ENCODE data around the gene PLCXD1.

DNA sequence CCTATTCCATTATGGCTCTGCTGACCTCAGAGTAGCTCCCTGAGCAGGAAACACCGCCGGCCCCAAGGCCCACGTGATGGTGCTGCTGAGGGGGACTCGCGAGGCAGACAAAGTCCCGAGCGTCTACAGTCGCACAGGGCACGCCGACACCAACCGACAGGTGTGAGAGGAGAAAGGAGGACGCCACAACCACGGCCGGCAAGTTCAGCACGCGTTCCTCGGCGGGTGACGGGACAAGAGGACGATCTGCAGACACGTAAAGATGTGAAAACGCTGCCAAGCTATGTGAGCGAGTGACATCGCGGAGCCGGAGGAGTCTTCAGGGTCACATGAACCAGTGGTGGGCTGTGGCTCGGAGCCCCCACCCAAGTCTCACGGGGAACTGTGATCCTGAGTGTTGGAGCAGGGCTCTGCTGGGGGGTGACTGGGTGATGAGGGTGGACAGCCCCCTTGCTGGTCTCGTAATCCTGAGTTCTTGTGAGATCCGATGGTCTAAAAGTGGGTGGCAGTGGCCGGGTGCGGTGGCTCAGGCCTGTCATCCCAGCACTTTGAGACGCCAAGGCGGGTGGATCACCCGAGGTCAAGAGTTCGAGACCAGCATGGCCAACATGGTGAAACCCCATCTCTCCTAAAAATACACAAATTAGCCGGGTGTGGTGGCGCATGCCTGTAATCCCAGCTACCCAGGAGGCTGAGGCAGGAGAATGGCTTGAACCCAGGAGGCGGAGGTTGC is 71.6 kb downstream of the PLCXD1 start:
- TF ChIP-seq, protein P1, sequence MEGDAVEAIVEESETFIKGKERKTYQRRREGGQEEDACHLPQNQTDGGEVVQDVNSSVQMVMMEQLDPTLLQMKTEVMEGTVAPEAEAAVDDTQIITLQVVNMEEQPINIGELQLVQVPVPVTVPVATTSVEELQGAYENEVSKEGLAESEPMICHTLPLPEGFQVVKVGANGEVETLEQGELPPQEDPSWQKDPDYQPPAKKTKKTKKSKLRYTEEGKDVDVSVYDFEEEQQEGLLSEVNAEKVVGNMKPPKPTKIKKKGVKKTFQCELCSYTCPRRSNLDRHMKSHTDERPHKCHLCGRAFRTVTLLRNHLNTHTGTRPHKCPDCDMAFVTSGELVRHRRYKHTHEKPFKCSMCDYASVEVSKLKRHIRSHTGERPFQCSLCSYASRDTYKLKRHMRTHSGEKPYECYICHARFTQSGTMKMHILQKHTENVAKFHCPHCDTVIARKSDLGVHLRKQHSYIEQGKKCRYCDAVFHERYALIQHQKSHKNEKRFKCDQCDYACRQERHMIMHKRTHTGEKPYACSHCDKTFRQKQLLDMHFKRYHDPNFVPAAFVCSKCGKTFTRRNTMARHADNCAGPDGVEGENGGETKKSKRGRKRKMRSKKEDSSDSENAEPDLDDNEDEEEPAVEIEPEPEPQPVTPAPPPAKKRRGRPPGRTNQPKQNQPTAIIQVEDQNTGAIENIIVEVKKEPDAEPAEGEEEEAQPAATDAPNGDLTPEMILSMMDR (conservative IDR thresholded peaks at IDR 0.05; ENCODE audit: low read depth in 2 of 2): no peak
- no peak for TF ChIP-seq EZH2 (IDR thresholded peaks at IDR 0.05; ENCODE audit: low read depth, unreplicated experiment)
- TF ChIP-seq, protein P2, sequence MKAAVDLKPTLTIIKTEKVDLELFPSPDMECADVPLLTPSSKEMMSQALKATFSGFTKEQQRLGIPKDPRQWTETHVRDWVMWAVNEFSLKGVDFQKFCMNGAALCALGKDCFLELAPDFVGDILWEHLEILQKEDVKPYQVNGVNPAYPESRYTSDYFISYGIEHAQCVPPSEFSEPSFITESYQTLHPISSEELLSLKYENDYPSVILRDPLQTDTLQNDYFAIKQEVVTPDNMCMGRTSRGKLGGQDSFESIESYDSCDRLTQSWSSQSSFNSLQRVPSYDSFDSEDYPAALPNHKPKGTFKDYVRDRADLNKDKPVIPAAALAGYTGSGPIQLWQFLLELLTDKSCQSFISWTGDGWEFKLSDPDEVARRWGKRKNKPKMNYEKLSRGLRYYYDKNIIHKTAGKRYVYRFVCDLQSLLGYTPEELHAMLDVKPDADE (IDR thresholded peaks at IDR 0.05): no peak
- no peak for TF ChIP-seq ZNF114 (CRISPR knock-in tag; IDR thresholded peaks at IDR 0.05)
- TF ChIP-seq, protein P3, sequence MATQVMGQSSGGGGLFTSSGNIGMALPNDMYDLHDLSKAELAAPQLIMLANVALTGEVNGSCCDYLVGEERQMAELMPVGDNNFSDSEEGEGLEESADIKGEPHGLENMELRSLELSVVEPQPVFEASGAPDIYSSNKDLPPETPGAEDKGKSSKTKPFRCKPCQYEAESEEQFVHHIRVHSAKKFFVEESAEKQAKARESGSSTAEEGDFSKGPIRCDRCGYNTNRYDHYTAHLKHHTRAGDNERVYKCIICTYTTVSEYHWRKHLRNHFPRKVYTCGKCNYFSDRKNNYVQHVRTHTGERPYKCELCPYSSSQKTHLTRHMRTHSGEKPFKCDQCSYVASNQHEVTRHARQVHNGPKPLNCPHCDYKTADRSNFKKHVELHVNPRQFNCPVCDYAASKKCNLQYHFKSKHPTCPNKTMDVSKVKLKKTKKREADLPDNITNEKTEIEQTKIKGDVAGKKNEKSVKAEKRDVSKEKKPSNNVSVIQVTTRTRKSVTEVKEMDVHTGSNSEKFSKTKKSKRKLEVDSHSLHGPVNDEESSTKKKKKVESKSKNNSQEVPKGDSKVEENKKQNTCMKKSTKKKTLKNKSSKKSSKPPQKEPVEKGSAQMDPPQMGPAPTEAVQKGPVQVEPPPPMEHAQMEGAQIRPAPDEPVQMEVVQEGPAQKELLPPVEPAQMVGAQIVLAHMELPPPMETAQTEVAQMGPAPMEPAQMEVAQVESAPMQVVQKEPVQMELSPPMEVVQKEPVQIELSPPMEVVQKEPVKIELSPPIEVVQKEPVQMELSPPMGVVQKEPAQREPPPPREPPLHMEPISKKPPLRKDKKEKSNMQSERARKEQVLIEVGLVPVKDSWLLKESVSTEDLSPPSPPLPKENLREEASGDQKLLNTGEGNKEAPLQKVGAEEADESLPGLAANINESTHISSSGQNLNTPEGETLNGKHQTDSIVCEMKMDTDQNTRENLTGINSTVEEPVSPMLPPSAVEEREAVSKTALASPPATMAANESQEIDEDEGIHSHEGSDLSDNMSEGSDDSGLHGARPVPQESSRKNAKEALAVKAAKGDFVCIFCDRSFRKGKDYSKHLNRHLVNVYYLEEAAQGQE (IDR thresholded peaks at IDR 0.05; ENCODE audit: unreplicated experiment): no peak
- TF ChIP-seq EZH2phosphoT487 (IDR thresholded peaks at IDR 0.05; ENCODE audit: unreplicated experiment): no peak
- no peak for TF ChIP-seq NANOG (IDR thresholded peaks at IDR 0.05; ENCODE audit: borderline replicate concordance)
- TF ChIP-seq POLR2AphosphoS5 (IDR thresholded peaks at IDR 0.05; ENCODE audit: low read depth): no peak
